Anterior cingulate cortex (tissue), 58 donors: Measurements from ENCODE around the gene CTSH.

Source experiments
- DNase-seq, 58 donors: peaks; one replicate each; lab custom pipeline; 2025; lab: John Stamatoyannopoulos, UW

The CTSH gene

DNA sequence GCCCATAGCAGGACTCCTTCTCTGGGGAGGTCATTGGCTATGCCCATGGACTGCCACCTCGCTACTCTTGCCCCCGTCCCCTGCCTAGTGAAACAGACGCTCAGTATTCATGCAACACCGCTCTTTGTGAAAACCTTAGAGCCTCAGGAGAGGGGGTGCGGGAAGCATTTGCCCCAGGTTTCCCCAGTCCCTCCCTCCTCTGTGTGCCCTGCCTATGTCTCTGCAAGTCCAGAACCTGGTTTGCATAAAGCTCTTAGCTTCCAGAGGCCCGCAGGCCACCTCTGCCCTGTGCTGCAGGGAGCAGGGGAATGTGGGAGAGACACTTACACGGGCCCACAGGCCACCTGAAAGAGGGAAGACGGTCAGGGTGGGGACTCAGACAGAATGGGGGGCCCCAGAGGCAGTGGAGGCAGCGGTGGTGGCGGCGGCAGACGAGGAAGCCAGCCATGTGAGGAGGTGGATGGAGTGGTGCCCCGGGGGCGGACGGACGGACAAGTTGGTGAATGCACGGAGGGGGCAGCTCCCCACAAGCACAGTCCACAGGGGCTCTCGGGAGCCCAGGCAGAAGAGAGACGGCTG lies 33.8 kb upstream of the CTSH start:
- no peak for DNase-seq

DNA sequence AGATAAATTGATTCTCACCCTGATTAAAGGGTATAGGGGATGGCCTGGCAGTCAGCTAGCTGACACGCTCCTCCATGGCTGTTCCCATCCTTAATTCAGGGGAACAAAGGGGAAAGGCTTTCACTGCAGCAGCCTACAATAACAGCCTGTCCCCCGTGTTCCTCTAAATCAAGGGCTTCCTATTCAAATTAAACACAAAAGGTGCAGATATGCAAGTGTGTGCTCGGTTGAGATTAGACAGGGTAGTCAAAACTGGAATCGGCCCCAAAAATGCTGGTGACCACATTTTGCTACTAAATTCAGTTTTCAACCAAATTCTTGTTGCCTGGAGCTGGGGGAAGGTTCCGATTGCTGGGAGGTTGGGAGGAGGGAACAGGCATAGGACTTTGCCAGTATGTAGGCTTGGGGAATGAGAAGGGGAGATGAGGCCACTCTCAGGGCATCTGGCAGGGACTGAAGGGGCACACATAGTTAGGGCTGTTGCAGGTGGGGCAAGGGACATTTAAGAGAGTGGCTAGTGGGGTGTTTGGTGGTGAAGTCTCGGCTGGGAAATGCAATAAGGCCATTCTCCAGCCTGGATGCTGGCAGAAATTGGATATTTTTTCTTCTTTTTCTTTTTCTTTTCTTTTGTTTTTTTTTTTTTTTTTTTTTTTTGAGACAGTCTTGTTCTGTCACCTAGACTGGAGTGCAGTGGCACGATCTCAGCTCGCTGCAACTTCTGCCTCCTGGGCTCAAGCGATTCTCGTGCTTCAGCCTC lies 32.9 kb upstream of the CTSH start:
- DNase-seq, result no peak

DNA sequence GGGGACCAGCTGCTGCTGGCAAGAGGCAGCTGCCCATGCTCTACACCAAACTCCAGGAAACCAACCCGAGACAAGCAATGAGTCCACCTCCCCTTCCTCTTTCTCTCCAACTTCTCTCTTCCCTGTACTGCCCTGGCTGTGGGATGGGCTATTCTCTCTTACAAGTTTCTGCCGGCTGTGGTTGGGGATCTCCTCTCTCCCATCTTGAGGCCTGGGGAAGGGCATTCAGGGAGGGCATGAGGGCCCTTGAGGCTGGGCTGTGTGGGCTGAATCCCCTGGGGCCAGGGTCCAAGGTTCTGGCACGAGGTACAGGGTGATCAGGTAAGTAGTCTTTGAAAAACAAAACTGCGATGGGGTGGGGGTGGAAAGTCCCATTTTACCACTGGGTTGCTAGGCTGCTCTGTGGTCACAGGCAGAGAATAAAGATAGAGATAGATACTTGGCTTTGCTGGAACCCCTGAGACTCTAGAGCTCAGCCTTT lies 32.3 kb upstream of the CTSH start:
- no peak for DNase-seq

- DNase-seq, result no peak
These were observed 31.8 kb upstream of the CTSH start for GRCh38 chr15:78976691-78977090.

DNA sequence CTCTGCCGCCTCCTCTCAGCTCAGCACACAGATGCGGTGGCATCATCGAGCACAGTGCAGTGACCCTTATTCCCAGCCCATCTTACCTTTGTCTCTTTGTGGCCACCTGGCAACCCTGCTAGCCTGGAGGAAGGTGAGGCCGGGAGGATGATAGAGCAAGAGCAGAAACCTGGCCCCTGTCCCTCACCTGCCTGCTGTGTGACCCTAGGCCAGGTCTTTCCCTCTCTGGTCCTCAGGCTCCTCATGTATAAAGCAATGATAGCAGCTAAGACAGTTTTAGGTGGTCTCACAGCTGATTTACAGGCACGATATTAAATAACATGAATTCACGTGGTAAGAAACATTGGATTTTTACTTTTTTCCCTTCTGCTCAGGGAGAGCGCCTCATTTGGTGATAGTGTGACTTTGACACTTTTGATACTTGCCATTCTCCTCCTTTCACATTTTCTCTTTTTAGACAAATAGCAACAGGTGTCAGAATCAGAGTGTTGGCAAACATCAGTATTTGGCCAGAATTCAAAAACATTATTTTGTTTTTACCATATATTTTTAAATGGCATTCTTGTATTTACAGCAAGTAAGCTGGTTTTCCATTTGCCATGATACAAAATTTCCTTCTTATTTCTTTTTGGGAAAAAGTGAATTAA lies 29.5 kb upstream of the CTSH start:
- DNase-seq, result no peak

GRCh38 chr15:78969687-78970349 lies 25.0 kb upstream of the CTSH start:
- DNase-seq, result no peak

DNA sequence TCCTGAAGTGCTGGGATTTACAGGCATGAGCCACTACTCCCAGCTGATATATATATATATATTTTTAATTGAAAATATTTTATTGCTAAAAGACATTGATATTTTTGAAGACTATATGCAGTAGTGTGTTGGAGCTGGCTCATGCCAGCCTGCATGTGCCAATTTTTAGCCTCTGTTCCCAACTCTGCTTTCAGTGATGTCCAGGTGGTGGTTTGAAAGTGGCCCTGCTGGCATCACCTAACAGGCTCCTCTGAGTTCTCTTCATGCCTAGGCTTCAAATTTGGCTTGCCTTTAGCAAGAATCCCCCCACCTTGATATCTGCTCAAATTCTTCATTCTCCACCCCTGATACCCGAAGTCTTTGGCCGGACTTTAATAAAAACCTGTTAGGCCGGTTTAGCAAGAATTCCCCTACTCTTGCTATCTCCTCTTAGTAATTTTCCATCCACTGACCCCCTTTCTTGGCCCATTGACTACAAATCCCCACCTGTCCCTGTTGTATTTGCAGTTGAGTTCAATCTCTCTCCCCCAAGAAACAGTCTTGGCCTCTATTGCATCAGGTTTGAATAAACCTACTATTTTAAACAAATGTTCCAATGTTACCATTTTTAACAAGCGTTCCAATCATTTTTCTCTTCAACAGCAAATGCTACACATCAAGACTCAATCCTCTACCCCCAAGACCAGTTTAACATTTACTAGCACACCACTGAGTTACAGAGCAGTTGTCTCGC lies 23.9 kb upstream of the CTSH start:
- no peak for DNase-seq

- no peak for DNase-seq
These were observed 23.3 kb upstream of the CTSH start for GRCh38 chr15:78968114-78968513.

- DNase-seq, result no peak
These were observed 15.5 kb upstream of the CTSH start for GRCh38 chr15:78960308-78960707.

DNA sequence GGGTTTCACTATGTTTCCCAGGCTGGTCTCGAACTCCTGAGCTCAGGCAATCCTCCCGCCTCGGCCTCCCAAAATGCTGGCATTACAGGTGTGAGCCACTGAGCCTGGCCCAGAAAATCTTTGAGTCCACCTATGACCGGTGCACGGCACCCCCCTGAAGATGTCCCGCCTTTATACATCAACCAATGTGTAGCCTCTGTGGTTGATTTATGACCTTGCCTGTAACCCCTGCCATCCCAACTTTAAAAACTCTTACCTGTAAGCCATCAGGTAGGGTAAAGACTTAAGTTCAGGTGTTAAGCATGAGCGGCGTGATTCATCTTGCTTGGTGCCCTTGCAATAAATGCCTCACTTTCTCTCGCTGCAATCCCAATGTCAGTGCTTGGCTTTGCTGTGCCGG lies 14.5 kb upstream of the CTSH start:
- DNase-seq, result no peak

DNA sequence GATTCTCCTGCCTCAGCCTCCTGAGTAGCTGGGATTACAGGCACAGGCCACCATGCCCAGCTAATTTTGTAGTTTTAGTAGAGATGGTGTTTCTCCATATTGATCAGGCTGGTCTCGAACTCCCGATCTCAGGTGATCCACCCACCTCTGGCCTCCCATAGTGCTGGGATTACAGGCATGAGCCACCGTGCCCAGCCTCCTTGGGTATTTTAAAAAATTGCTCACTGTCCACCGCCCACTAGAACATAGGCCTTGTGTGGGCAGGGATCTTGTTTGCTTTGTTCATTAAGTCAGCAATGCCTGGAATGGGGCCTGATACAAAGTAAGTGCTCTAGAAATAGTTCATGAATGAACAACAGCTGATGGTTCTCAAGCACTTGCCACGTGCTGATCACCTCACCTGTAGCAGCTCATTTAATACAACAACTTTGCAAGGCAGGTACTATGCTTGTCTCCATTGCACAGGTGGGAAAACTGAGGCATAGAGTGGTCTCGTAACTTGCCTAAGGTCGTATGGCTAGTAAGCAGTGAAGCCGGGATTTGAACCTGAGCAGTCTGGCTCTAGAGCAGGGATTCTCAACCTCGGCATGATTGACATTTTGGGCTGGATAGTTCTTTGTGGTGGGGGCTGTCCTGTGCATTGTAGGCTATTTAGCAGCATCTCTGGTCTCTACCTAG lies 12.7 kb upstream of the CTSH start:
- no peak for DNase-seq

- DNase-seq, result no peak
These were observed 12.1 kb upstream of the CTSH start for GRCh38 chr15:78956937-78957336.

DNA sequence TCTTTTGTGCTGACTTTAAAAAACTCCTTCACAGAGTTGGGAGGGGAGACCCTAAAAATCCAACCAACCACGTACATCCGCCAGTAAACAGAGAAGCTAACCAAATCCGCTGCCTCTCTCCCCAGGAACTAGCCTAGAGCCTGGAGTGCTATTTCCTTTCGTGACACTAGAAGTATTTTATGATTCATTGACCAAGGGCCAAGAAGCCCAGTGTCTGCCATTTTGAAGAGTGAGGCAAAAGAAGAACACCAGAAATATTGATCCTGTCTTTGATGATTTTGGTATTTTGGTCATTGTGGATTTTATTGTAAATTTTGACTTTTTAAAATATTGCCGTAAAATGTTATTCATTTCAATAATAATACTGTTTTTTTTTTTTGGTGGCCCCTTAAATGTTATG lies 10.5 kb upstream of the CTSH start:
- DNase-seq, result no peak

DNA sequence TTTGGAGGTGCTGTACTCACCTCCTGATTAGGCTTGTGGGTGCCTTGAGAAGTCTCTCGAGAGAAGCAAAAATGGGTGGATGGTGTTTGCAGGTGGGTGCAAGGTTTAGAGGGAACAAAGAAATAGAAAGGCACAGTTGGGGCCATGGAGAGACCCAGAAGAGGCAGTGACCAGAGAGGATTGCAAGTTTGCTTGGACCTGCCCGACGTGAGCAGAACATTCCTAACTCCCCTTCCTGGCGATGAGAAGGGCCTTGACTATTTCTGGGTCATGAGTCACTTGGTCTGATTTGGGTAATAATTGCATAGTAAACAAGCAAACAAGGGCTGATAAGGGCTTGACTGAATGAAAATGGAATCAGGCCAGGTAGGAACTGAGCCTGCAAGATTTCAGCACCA lies 7.0 kb upstream of the CTSH start:
- DNase-seq, result no peak

DNA sequence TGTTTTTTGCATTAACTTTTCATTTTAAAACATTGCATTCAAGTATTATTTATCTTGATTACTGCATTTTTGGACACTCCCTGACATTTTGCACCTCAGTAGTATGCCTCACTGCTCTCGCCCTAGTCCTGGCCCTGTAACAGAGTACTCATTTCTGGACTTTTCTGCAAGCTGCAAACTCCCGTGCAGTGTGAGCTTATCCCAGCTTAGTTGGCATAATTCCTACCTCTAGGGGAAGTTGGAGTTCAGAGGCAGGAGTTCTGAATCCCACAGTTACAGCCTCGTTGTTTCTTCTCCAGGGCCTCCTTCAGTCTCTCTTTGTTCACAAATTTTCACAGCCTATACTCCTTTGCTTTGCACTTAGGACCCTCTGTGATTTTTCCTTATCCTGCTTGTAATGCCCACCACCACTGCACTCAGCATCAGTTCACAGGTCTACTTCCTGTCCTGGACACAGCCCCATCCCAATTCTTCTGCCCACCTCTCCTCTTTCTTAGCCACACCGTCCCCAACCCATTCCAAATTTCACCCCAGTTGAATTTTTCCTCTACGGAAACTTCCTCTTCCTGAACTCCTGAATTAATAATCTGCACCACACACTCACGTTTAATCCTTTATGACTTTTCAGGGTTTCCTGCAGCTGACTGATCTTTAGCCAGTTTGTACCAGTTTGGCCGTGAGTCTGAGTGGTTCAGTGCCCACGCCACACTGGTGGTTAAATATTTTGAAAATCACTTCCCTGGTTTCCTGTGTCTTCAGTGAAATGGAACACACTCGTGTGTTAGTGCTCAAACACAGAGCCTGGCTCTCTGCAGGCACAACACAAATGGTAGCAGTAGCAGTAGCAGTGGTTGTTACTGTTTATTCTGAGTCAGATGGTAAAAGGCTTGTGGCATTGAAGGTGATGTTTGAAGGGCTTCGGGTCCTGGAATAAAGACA lies 6.3 kb upstream of the CTSH start:
- peak in 1 of 58 donors; percentile 28 for DNase-seq

DNA sequence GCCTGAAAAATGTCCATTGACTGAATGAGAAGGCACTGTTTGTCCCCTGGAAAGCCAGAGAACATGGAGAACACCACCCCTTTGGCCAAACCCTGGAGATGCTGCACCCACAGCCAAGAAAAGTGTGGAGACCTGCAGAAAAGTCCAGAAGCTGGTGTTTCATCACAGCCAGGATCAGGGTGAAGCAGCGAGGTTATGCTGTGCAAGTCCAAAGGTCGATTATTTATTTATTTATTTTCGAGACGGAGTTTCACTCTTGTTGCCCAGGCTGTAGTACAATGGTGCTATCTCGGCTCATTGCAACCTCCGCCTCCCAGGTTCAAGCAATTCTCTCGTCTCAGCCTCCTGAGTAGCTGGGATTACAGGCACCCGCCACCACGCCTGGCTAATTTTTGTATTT lies 5.5 kb upstream of the CTSH start:
- no peak for DNase-seq

DNA sequence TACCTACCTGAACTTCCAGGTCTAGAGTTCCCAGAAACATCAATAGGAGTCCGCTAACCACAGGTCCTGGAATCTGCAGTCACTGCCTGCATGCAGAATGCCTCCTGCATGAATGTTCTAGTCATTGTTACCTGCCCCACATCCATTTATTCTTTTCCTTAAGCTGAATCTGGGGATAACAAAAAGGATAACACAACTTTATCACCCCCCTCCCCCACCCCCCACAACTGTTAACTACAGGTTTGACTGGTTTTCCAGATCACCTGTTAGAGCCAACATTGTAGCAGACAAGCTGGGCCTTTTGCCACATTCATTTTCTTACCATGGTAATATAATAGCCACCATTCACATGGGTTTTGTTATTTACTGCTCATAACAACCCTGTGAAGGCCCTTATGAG lies 4.6 kb upstream of the CTSH start:
- no peak for DNase-seq

GRCh38 chr15:78947506-78947905 lies 2.7 kb upstream of the CTSH start:
- no peak for DNase-seq

- no peak for DNase-seq
These were observed 1.6 kb upstream of the CTSH start for GRCh38 chr15:78946493-78946892.
